Mesodermal cell (in vitro differentiated cells): ENCODE data around the gene RNF31.

Experiments used
- H3K27ac ChIP-seq: 2 replicates; pipeline ENCODE4 v1.7.0; 2013; ENCODE audit warnings: mild to moderate bottlenecking, low read depth, low read length, moderate library complexity; ENCODE audit not compliant: severe bottlenecking
- H3K36me3 ChIP-seq: 2 replicates; pipeline ENCODE4 v1.7.1; 2013; ENCODE audit warnings: mild to moderate bottlenecking, low read length, moderate library complexity; ENCODE audit not compliant: control insufficient read depth, insufficient read depth
- H3K4me1 ChIP-seq: one replicate; pipeline ENCODE4 v1.7.1; 2013; ENCODE audit warnings: mild to moderate bottlenecking, low read length; ENCODE audit not compliant: insufficient read depth, control insufficient read depth, poor library complexity, severe bottlenecking
- H3K4me3 ChIP-seq: 2 replicates; pipeline ENCODE4 v1.7.0; 2013; ENCODE audit warnings: low read length, control low read depth, mild to moderate bottlenecking; ENCODE audit not compliant: insufficient read depth, poor library complexity, severe bottlenecking; ENCODE audit errors: extremely low read depth
- H3K9me3 ChIP-seq: 2 replicates; pipeline ENCODE4 v1.7.1; 2013; ENCODE audit warnings: mild to moderate bottlenecking, low read length, moderate library complexity; ENCODE audit not compliant: control insufficient read depth
- WGBS, 2 experiments: methylation state at CpG; one replicate each; pipeline ENCODE4 v1.1.5; 2013; ENCODE audit warnings: missing lambda C conversion rate in 2 of 2; ENCODE audit not compliant: insufficient coverage in 2 of 2; 5-methylcytosine and 5-hydroxymethylcytosine counted together

RNF31 gene

DNA sequence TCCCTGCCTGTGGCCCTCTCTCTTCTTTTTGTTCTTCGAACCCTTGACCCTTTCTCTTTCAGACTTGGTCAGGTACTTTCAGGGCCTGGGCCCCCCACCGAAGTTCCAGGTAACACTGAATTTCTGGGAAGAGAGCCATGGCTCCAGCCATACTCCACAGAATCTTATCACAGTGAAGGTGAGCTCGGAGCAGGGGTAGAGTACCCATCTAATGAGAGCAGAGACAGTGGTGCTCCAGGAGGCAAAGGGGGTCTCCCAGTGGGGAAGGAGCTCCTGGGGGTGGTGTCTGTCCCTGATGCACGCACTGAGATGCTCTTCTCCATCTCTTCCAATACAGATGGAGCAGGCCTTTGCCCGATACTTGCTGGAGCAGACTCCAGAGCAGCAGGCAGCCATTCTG, 18.5 kb downstream of the RNF31 start:
- H3K4me3 ChIP-seq, result no peak overlapping the region
- no peak overlapping the region for H3K27ac ChIP-seq
- H3K9me3 ChIP-seq, result no peaks in the 10 kb centered on the region
- 90 to 94% methylated on average over 2 to 4 of the region's 5 CpGs for WGBS, 2 experiments
- no peaks in the 10 kb centered on the region for H3K4me1 ChIP-seq
- peaks cover 52% of the 10 kb centered on the region for H3K36me3 ChIP-seq

DNA sequence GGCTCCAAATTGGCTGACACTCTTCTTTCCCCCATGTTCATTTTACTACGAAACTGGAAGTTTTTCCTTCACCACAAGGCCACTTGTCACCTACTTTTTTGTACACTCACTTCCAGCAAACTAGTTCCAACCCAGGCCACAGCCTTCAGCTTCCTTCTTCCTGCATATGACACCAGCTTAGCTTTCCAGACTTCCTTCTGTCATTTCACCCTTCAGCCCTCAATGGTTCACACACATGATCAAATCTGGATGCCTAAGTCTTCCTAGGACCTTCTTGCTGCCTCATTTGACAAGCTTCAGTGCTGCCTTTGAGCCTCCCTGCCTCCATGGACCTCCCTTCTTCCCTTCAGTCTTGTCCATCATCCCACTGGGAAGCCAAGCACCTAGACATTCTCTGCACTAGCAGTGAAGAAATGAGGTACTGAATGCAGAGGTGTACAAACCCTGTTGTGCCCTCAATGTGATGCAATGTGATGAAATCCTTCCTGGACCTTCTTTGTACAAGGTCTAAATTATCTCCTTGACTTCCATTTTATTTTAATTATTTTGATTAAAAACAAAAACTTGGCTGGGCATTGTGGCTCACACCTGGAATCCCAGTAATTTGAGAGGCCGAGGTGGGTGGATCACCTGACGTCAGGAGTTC, 20.3 kb downstream of the RNF31 start:
- WGBS, 2 experiments, result 89% methylated on average over 3 of the region's 3 CpGs

GRCh38 chr14:24171422-24172260, 24.3 kb downstream of the RNF31 start, which contains the start of gene REC8:
REC8 (plus strand) TSS chr14:24172080; CDS start chr14:24172553, 473 bp downstream.
- H3K9me3 ChIP-seq, result no peaks in the 10 kb centered on the region
- H3K4me3 ChIP-seq, result peak within 1 kb of the TSS; percentile 37
- 20 to 29% methylated on average over 47 to 59 of the region's 63 CpGs for WGBS, 2 experiments
- no peak within 1 kb of the TSS for H3K27ac ChIP-seq
- H3K36me3 ChIP-seq, result peaks cover 13% of the 10 kb centered on the region
- H3K4me1 ChIP-seq, result no peaks in the 10 kb centered on the region

More for the DNA sequence above, 20.3 kb downstream of the RNF31 start:
- H3K4me1 ChIP-seq, result no peaks in the 10 kb centered on the region
- H3K4me3 ChIP-seq, result no peak overlapping the region
- H3K27ac ChIP-seq, result no peak overlapping the region
- H3K36me3 ChIP-seq, result peaks cover 51% of the 10 kb centered on the region
- no peaks in the 10 kb centered on the region for H3K9me3 ChIP-seq

DNA sequence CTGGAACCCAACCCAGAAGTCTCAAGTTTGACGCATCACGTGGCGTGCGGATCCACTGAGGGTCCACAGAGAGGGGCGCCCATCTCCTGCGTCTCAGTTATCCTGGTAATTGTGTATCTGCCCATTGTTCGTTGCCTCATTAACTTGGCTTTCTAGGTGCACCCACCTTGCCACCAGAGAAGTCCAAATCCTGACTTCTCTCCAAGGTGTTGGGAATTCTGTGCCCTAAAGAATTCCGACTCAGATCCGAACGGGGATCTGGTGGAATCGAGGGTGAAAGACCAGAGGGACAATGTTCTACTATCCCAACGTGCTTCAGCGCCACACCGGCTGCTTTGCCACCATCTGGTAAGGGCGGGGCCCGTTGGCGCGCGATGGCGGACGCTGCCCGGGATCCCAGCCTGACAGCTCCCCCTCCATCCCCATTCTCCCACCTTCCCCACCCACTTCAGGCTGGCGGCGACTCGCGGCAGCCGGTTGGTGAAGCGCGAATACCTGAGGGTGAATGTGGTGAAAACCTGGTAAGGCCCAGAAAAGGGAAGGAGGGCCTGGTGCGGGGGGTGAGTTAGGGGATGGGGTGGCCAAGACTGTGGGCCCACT, 25.1 kb downstream of the RNF31 start:
- peaks cover 17% of the 10 kb centered on the region for H3K36me3 ChIP-seq
- no peak overlapping the region for H3K27ac ChIP-seq
- H3K9me3 ChIP-seq, result no peaks in the 10 kb centered on the region
- no peaks in the 10 kb centered on the region for H3K4me1 ChIP-seq
- WGBS, 2 experiments, result 81 to 83% methylated on average over 20 to 26 of the region's 30 CpGs
- H3K4me3 ChIP-seq, result peak overlapping the region; percentile 37

GRCh38 chr14:24172871-24173281, 25.6 kb downstream of the RNF31 start:
- Histone ChIP-seq H3K36me3 (peaks cover 18% of the 10 kb centered on the region), H3K4me3 (peak overlapping the region; percentile 37), H3K4me1 (no peaks in the 10 kb centered on the region), H3K9me3 (no peaks in the 10 kb centered on the region), H3K27ac (no peak overlapping the region)
- 94 to 98% methylated on average over 15 to 20 of the region's 20 CpGs for WGBS, 2 experiments

DNA sequence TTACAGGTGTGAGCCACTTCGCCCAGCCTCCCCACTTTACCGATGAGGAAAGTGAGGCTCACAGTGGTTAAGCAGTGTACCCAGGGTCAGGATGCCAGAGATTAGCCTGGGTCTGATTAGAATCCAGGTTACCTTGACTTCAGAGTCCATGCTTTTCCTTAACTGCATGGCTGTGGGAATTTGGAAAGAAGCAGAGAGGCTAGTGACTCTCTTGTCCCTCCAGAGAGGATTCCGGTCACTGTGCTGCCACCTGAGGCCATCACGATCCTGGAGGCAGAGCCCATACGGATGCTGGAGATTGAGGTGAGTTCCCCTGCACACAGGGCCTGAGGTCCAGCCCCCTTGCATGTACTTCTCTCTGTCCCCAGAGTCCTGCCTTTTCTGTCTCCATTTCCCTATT, 29.3 kb downstream of the RNF31 start:
- Histone ChIP-seq H3K9me3 (no peaks in the 10 kb centered on the region), H3K36me3 (peaks cover 39% of the 10 kb centered on the region), H3K4me1 (no peaks in the 10 kb centered on the region), H3K27ac (no peak overlapping the region), H3K4me3 (no peak overlapping the region)
- WGBS, 2 experiments, result 93 to 97% methylated on average over 5 of the region's 5 CpGs

DNA sequence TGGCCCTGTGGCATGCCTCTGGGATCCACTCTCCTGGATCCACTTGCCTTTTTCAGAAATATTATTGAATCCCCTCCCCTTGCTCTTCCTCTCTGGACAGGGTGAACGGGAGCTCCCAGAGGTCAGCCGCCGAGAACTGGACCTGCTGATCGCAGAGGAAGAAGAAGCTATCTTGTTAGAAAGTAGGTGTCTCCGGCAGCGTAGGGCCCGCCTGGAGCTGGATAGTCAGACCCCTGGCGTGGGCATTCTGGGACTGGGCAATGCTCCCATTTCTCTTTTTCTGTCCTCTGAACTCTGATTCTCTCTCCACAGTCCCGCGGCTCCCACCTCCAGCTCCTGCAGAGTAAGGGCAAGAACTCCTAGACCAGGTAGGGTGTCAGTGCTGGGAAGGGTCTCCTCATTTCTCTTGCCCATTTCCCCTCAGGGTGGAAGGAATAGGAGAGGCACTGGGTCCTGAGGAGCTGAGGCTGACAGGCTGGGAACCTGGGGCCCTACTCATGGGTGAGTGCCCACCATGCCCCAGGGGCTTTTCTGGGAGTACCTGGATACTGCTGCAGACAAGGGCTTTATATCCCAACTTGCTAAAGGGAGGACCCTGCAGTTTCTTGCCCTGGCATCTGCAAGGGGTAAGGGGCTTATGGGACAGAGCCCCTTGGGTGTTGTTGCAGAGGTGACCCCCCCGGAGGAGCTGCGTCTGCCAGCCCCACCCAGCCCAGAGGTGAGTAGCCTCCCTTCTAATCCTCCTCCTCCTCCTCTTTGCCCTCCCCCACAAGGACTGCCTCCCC, 29.9 kb downstream of the RNF31 start:
- H3K27ac ChIP-seq, result no peak overlapping the region
- 89 to 100% methylated on average over 4 to 8 of the region's 12 CpGs for WGBS, 2 experiments

GRCh38 chr14:24177891-24178290, 30.6 kb downstream of the RNF31 start:
- H3K27ac ChIP-seq, result no peak overlapping the region
- 90 to 100% methylated on average over 6 to 9 of the region's 14 CpGs for WGBS, 2 experiments
- H3K4me3 ChIP-seq, result no peak overlapping the region
- no peaks in the 10 kb centered on the region for H3K4me1 ChIP-seq
- H3K9me3 ChIP-seq, result no peaks in the 10 kb centered on the region
- H3K36me3 ChIP-seq, result peaks cover 50% of the 10 kb centered on the region

More for the DNA sequence above, 29.9 kb downstream of the RNF31 start:
- Histone ChIP-seq H3K36me3 (peaks cover 45% of the 10 kb centered on the region), H3K9me3 (no peaks in the 10 kb centered on the region), H3K4me3 (no peak overlapping the region), H3K4me1 (no peaks in the 10 kb centered on the region)

- H3K36me3 ChIP-seq, result peaks cover 57% of the 10 kb centered on the region
- H3K27ac ChIP-seq, result no peak overlapping the region
- no peak overlapping the region for H3K4me3 ChIP-seq
- H3K9me3 ChIP-seq, result no peaks in the 10 kb centered on the region
- no peaks in the 10 kb centered on the region for H3K4me1 ChIP-seq
- WGBS, 2 experiments, result 87 to 92% methylated on average over 7 to 8 of the region's 12 CpGs
Observed at GRCh38 chr14:24178399-24179178, 31.3 kb downstream of the RNF31 start.
